OCI-LY1 (cell line): ENCODE measurements around the gene ELAVL4.

Source experiments
- H2AFZ ChIP-seq: fragments of 200-600 bp; sonication (generic), shearing (Covaris generic); 2 replicates; pipeline ENCODE4 v1.6.0; 2014; ENCODE audit warnings: antibody characterized with exemption, mild to moderate bottlenecking, low read length
- H3F3A ChIP-seq: fragments of 200-600 bp; sonication (generic), shearing (Covaris generic); 2 replicates; pipeline ENCODE4 v1.6.0; 2014; ENCODE audit warnings: mild to moderate bottlenecking, antibody characterized with exemption, low read length, moderate library complexity; ENCODE audit not compliant: insufficient read depth
- H3K27ac ChIP-seq: fragments of 200-600 bp; sonication (generic); 2 replicates; pipeline ENCODE4 v1.5.1; 2014; ENCODE audit warnings: low read length, mixed run types, mild to moderate bottlenecking, low read depth; ENCODE audit not compliant: poor library complexity, severe bottlenecking
- H3K27me3 ChIP-seq: fragments of 200-600 bp; sonication (generic); 2 replicates; pipeline ENCODE4 v1.6.0; 2014; ENCODE audit warnings: antibody characterized with exemption, mild to moderate bottlenecking, low read length, moderate library complexity; ENCODE audit not compliant: insufficient read depth
- H3K36me3 ChIP-seq: fragments of 200-600 bp; sonication (generic); 2 replicates; pipeline ENCODE4 v1.6.1; 2014; ENCODE audit warnings: mild to moderate bottlenecking, antibody characterized with exemption, low read length, moderate library complexity, mixed read lengths; ENCODE audit not compliant: insufficient read depth
- H3K4me1 ChIP-seq: fragments of 200-600 bp; sonication (generic); 2 replicates; pipeline ENCODE4 v1.5.1; 2014; ENCODE audit warnings: mild to moderate bottlenecking, low read length, moderate library complexity; ENCODE audit not compliant: insufficient read depth, severe bottlenecking
- H3K4me2 ChIP-seq: fragments of 200-600 bp; sonication (generic), shearing (Covaris generic); 2 replicates; pipeline ENCODE4 v1.6.1; 2014; ENCODE audit warnings: low read length
- H3K4me3 ChIP-seq: fragments of 200-600 bp; sonication (generic); 2 replicates; pipeline ENCODE4 v1.5.1; 2014; ENCODE audit warnings: low read length, low read depth, mild to moderate bottlenecking, mixed read lengths; ENCODE audit not compliant: poor library complexity, severe bottlenecking
- H3K79me2 ChIP-seq: fragments of 200-600 bp; shearing (Covaris generic); 2 replicates; pipeline ENCODE4 v1.6.1; 2016; ENCODE audit warnings: mixed run types, low read length, mixed read lengths; ENCODE audit not compliant: insufficient read depth
- H3K9ac ChIP-seq: fragments of 200-600 bp; sonication (generic), shearing (Covaris generic); 2 replicates; pipeline ENCODE4 v1.6.1; 2014; ENCODE audit warnings: mild to moderate bottlenecking, low read length, mixed read lengths
- H3K9me2 ChIP-seq: fragments of 200-600 bp; sonication (generic), shearing (Covaris generic); 2 replicates; pipeline ENCODE4 v1.6.1; 2014; ENCODE audit warnings: low read depth, mild to moderate bottlenecking, low read length, mixed read lengths
- H3K9me3 ChIP-seq: fragments of 200-600 bp; shearing (Covaris generic); 2 replicates; pipeline ENCODE4 v1.6.1; 2014; ENCODE audit warnings: low read length, mixed read lengths
- H4K20me1 ChIP-seq: fragments of 200-600 bp; sonication (generic), shearing (Covaris generic); 2 replicates; pipeline ENCODE4 v1.6.0; 2016; ENCODE audit warnings: mild to moderate bottlenecking, low read length; ENCODE audit not compliant: insufficient read depth
- EZH2 ChIP-seq: fragments of 200-600 bp; sonication (generic), shearing (Covaris generic); IDR thresholded peaks from 2 replicates; pipeline ENCODE4 v1.8.0; 2017; ENCODE audit warnings: borderline replicate concordance, mixed run types, mild to moderate bottlenecking, antibody characterized with exemption, low read length, moderate library complexity, mixed read lengths
- TF ChIP-seq, protein P1 (sequence below): fragments of 200-600 bp; sonication (generic), shearing (Covaris generic); IDR thresholded peaks from 2 replicates; pipeline ENCODE4 v1.5.1; 2017; ENCODE audit warnings: mild to moderate bottlenecking, antibody characterized with exemption, low read length, moderate library complexity, mixed read lengths

Gene ELAVL4

DNA sequence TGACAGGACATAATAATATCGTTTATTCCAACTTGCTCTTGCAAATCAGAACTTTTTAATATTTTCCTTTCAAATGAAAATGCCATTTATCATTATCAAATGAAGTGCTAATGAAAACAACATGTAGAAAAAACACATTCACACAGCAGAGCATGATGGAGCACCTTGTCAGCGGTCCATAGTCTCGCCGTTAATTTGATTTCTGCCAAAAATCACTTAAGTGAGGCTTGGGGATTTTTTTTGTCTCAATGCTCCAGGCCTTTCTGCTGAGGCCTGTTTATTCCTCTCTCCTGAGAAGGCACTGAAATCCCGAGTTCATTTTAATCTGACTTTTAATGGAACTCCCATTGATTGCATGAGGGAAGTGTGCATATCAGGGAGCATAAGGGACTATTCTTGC, 122.5 kb downstream of the ELAVL4 start:
- H3K9ac ChIP-seq, result no peak overlapping the region

DNA sequence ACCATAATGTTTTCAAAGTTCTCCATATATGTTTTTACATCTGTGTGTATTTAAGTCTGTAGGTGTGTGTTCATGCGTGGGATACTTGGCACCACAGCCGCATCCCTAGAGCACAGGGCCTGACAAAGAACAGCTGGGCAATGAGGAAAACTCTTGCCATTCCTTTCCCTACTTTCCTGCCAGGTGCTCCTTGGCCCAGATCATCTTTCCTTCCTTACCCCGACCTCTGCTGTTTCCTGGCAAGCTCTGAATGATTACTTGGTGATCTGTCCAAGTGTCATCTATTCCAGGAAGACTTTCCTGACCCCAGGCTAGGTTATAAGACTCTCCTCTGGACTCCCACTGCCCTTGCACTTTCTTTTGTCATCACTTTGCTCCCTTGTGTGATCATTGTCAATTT, 123.6 kb downstream of the ELAVL4 start:
- Histone ChIP-seq H3K4me3 (no peak overlapping the region), H3K9me3 (no peaks in the 10 kb centered on the region), H4K20me1 (no peaks in the 10 kb centered on the region)

More for the DNA sequence above, 122.5 kb downstream of the ELAVL4 start:
- Histone ChIP-seq H3K4me3 (no peak overlapping the region), H3K9me3 (no peaks in the 10 kb centered on the region), H3K4me1 (no peaks in the 10 kb centered on the region), H2AFZ (no peak overlapping the region), H3K79me2 (no peaks in the 10 kb centered on the region), H3K27me3 (no peaks in the 10 kb centered on the region), H4K20me1 (no peaks in the 10 kb centered on the region), H3F3A (no peaks in the 10 kb centered on the region), H3K27ac (no peak overlapping the region), H3K36me3 (no peaks in the 10 kb centered on the region), H3K4me2 (no peak overlapping the region), H3K9me2 (no peaks in the 10 kb centered on the region)
- TF ChIP-seq, protein P1, sequence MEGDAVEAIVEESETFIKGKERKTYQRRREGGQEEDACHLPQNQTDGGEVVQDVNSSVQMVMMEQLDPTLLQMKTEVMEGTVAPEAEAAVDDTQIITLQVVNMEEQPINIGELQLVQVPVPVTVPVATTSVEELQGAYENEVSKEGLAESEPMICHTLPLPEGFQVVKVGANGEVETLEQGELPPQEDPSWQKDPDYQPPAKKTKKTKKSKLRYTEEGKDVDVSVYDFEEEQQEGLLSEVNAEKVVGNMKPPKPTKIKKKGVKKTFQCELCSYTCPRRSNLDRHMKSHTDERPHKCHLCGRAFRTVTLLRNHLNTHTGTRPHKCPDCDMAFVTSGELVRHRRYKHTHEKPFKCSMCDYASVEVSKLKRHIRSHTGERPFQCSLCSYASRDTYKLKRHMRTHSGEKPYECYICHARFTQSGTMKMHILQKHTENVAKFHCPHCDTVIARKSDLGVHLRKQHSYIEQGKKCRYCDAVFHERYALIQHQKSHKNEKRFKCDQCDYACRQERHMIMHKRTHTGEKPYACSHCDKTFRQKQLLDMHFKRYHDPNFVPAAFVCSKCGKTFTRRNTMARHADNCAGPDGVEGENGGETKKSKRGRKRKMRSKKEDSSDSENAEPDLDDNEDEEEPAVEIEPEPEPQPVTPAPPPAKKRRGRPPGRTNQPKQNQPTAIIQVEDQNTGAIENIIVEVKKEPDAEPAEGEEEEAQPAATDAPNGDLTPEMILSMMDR, result no peak
- no peak for TF ChIP-seq EZH2

DNA sequence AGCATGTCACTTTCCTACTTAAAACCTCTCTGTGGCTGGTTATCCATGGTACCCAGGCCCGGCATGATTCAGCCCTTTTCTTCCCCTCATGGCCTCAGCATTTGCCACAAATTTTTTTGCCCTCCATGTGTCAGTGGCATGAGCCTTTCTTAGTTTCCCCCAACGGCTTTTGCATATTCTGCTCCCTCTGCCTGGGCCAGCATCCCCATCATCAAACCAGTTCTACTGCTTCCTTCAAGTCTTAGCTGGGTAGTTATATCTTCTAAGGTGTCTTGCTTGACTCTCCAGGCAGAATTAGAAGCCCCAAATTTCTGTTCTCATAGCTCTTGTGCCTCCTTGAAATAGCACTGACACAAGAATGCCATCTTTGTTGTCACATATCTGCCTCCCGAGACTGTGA, 127.9 kb downstream of the ELAVL4 start:
- no peaks in the 10 kb centered on the region for H3F3A ChIP-seq
- H3K4me1 ChIP-seq, result no peaks in the 10 kb centered on the region
- no peaks in the 10 kb centered on the region for H3K9me2 ChIP-seq
- H3K9me3 ChIP-seq, result no peaks in the 10 kb centered on the region
- H2AFZ ChIP-seq, result no peak overlapping the region
- no peaks in the 10 kb centered on the region for H3K36me3 ChIP-seq
- no peaks in the 10 kb centered on the region for H4K20me1 ChIP-seq
- no peaks in the 10 kb centered on the region for H3K79me2 ChIP-seq
- H3K9ac ChIP-seq, result no peak overlapping the region
- H3K27ac ChIP-seq, result no peak overlapping the region
- H3K4me2 ChIP-seq, result no peak overlapping the region
- no peak overlapping the region for H3K4me3 ChIP-seq
- 0 out of 2 replicates have a peak, but pooled peaks cover 3% of the 10 kb centered on the region for H3K27me3 ChIP-seq
- TF ChIP-seq EZH2, result no peak
- TF ChIP-seq, protein P1, result no peak

More for the DNA sequence above, 123.6 kb downstream of the ELAVL4 start:
- no peaks in the 10 kb centered on the region for H3K9me2 ChIP-seq
- no peaks in the 10 kb centered on the region for H3K4me1 ChIP-seq
- H3K36me3 ChIP-seq, result no peaks in the 10 kb centered on the region
- H3K27me3 ChIP-seq, result 0 out of 2 replicates have a peak, but pooled peaks cover 3% of the 10 kb centered on the region
- no peaks in the 10 kb centered on the region for H3F3A ChIP-seq
- H3K27ac ChIP-seq, result no peak overlapping the region
- H2AFZ ChIP-seq, result no peak overlapping the region
- H3K9ac ChIP-seq, result no peak overlapping the region
- TF ChIP-seq EZH2, result no peak
- TF ChIP-seq, protein P1, result no peak
- no peaks in the 10 kb centered on the region for H3K79me2 ChIP-seq
- no peak overlapping the region for H3K4me2 ChIP-seq
